ENCODE results near the gene SPRR1B.

- TF ChIP-seq, protein P1, sequence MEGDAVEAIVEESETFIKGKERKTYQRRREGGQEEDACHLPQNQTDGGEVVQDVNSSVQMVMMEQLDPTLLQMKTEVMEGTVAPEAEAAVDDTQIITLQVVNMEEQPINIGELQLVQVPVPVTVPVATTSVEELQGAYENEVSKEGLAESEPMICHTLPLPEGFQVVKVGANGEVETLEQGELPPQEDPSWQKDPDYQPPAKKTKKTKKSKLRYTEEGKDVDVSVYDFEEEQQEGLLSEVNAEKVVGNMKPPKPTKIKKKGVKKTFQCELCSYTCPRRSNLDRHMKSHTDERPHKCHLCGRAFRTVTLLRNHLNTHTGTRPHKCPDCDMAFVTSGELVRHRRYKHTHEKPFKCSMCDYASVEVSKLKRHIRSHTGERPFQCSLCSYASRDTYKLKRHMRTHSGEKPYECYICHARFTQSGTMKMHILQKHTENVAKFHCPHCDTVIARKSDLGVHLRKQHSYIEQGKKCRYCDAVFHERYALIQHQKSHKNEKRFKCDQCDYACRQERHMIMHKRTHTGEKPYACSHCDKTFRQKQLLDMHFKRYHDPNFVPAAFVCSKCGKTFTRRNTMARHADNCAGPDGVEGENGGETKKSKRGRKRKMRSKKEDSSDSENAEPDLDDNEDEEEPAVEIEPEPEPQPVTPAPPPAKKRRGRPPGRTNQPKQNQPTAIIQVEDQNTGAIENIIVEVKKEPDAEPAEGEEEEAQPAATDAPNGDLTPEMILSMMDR (IDR thresholded peaks at IDR 0.05), result no peak
- no peak for TF ChIP-seq ZFX (IDR thresholded peaks at IDR 0.05; ENCODE audit: borderline replicate concordance)
These were observed 50.7 kb downstream of the SPRR1B start for GRCh38 chr1:153081736-153082135.

All from 22Rv1 (cell line).